ENCODE data around the gene NR1D2.
"Not testable (repeated sequence)": the region's sequence is repeated elsewhere in the genome, so short reads cannot be mapped to it uniquely, and the experiment has no call there.

The NR1D2 gene

DNA sequence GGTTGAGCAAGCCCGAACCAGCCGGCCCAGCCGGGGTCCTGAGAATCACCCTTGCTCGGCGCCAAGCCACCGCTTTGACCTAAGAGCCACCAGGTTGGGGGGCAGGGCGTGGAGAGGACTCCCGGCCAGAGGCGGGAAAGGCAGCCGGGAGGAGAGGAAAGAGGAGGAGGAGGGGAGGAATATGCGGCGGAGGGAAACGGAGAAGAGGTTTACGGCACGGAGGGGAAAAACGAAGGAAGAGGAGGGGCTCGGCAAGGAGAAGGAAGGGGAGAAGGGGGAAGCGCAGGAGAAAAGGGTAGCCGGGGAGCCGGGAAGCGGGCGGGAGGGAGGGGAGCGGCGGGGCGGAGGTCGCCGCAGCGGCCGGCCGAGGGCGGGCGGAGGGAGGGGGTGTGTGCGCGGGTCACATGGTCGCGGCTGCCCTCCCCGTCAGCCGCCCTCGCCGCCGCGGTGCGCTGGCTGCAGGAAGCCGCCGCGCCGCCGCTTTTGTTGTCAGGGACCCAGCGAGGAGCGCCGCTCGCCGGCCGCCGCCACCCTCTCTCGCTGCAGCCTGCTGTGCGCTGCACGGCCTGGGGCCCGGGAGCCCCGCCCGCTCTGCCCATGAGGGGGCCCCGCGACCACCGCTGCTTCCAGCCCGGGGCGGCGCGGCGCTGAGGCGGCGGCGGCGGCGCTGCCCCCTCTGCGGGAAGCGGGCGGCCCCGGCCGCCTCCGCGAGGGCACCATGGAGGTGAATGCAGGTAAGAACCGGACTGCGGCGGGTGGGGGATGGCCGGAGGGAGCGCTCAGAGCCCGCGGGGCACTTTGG, at the start of gene NR1D2:
TSS of gene NR1D2 (plus strand) at position 426 of the 802 bp plus-strand sequence. CDS start at position 719, 293 bp downstream.
- peak; percentile 62 for TF ChIP-seq POLR2A (IDR thresholded peaks at IDR 0.05; ENCODE audit: low read depth, low read length)
- peak; percentile 70 for DNase-seq (ENCODE audit: insufficient read length, low spot score)
- no peak for FAIRE-seq

- TF ChIP-seq POLR2A (IDR thresholded peaks at IDR 0.05; ENCODE audit: low read depth, low read length), result no peak
- FAIRE-seq (no peak), DNase-seq (ENCODE audit: insufficient read length, low spot score) (no peak)
Observed at GRCh38 chr3:23900744-23901143, 44.3 kb upstream of the NR1D2 start.

GRCh38 chr3:23904545-23904944, 40.5 kb upstream of the NR1D2 start:
- FAIRE-seq (no peak), DNase-seq (ENCODE audit: insufficient read length, low spot score) (no peak)
- no peak for TF ChIP-seq POLR2A (IDR thresholded peaks at IDR 0.05; ENCODE audit: low read depth, low read length)

- FAIRE-seq (no peak), DNase-seq (ENCODE audit: insufficient read length, low spot score) (no peak)
- no peak for TF ChIP-seq POLR2A (IDR thresholded peaks at IDR 0.05; ENCODE audit: low read depth, low read length)
Observed at GRCh38 chr3:23909341-23909740, 35.7 kb upstream of the NR1D2 start.

GRCh38 chr3:23911397-23911796, 33.7 kb upstream of the NR1D2 start:
- DNase-seq (ENCODE audit: insufficient read length, low spot score) (no peak), FAIRE-seq (no peak)
- no peak for TF ChIP-seq POLR2A (IDR thresholded peaks at IDR 0.05; ENCODE audit: low read depth, low read length)

DNA sequence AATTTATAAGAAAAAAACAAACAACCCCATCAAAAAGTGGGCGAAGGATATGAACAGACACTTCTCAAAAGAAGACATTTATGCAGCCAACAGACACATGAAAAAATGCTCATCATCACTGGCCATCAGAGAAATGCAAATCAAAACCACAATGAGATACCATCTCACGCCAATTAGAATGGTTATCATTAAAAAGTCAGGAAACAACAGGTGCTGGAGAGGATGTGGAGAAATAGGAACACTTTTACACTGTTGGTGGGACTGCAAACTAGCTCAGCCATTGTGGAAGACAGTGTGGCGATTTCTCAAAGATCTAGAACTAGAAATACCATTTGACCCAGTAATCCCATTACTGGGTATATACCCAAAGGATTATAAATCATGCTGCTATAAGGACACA, 32.8 kb upstream of the NR1D2 start:
- not testable (repeated sequence) for FAIRE-seq

GRCh38 chr3:23913182-23913581, 31.9 kb upstream of the NR1D2 start:
- no peak for TF ChIP-seq POLR2A (IDR thresholded peaks at IDR 0.05; ENCODE audit: low read depth, low read length)
- FAIRE-seq (no peak), DNase-seq (ENCODE audit: insufficient read length, low spot score) (no peak)

More for the DNA sequence above, 32.8 kb upstream of the NR1D2 start:
- not testable (repeated sequence) for DNase-seq (ENCODE audit: insufficient read length, low spot score)

DNA sequence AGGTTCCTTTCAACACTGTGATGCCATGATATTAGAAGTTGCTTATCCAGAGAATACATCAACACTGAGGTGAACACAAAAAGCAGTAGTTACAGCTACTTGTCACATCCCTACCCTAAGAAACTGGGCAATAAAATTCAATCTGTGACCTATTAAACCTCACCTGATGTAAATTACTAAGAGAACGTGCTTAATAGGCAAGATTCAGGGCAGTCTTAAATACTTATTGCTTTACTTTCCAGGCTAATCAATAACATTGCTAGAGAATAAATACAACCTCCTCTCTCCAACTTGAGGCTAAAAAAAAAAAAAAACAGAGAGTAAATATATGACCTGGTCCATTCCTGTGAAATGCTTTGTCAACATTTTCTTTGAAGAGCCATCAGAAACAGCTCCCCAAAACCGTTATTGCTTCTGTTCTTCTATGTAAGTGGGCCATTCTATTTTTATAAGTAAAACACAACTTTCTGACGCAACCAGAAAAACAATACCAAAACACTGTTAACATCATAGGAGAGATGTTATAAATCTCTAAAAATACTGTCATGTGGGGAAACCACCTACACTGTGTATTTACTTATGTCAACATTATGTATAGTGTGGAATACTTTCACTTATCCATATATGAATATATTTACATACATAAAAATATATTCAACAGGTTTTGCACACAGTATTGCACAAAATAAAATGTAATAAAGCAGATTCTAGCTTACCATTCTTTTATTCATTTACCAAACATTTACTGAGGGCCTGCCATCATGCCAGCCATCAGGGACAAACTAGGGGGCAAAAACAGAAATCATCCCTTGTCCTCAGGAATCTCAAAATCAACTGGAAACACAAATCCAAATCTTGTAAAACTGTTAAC, 31.0 kb upstream of the NR1D2 start:
- FAIRE-seq (no peak), DNase-seq (ENCODE audit: insufficient read length, low spot score) (no peak)
- no peak for TF ChIP-seq POLR2A (IDR thresholded peaks at IDR 0.05; ENCODE audit: low read depth, low read length)

DNA sequence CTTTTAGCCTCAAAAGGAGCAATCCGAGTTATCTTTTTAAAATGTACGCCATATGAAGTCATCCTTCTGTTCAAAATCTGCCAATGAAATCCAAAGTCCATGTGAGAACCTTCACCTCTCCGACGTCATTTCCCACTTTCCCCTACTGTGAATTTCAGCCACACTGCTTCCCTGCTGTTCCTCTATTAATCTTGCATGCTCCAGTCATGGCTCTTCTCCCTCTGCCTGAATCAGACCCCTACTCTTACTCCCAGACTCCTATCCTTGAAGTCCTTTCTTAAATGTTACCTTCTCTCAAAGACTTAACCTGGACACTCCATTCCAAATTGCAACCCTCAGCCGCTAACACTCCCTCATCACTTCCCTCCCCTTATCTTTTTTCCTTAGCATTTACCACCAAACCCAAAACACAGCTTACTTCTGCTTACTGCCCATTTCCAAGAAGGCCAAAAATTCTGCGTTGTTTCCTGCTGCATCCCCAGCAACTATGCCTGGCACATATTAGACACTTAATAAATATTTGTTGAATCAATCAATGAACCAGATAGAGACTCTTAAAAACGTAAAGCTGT, 29.5 kb upstream of the NR1D2 start:
- no peak for DNase-seq (ENCODE audit: insufficient read length, low spot score)
- no peak for TF ChIP-seq POLR2A (IDR thresholded peaks at IDR 0.05; ENCODE audit: low read depth, low read length)
- peak; percentile 89 for FAIRE-seq

DNA sequence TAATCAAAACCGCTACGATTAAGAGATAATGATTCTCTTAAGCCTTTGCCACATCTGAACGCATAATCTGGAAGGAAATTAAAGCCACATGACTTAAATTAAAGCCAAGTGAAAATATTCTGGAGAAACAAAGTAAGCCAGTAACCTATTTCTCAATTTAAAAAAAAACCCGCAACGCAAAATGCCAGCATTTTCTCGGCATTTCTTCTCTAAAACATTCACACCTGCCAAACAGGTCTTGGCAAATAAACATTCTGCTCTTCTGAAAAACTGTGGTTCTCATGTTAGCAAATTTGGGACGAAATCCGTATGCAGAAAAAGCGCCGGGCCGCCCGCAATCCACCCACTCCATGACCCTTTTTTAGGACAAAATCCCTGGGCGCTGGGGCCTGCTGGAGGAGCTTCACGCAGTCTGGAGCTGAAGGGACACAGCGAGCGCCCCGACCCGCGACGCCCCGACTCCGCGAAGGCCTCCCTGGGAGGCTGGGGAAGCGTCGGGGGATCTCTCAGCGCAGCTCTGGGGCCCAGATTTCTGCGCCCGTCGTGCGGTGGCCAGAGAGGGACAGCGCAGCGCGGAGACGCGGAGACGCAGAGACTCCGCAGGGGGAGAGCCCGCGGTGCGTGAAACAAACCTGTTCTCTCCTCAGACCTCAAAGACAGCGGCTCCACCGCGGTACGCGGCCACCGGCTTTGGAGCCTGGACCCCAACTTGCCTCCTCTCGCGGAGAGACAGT, 28.8 kb upstream of the NR1D2 start:
- no peak for DNase-seq (ENCODE audit: insufficient read length, low spot score)
- TF ChIP-seq POLR2A (IDR thresholded peaks at IDR 0.05; ENCODE audit: low read depth, low read length), result no peak
- no peak for FAIRE-seq

DNA sequence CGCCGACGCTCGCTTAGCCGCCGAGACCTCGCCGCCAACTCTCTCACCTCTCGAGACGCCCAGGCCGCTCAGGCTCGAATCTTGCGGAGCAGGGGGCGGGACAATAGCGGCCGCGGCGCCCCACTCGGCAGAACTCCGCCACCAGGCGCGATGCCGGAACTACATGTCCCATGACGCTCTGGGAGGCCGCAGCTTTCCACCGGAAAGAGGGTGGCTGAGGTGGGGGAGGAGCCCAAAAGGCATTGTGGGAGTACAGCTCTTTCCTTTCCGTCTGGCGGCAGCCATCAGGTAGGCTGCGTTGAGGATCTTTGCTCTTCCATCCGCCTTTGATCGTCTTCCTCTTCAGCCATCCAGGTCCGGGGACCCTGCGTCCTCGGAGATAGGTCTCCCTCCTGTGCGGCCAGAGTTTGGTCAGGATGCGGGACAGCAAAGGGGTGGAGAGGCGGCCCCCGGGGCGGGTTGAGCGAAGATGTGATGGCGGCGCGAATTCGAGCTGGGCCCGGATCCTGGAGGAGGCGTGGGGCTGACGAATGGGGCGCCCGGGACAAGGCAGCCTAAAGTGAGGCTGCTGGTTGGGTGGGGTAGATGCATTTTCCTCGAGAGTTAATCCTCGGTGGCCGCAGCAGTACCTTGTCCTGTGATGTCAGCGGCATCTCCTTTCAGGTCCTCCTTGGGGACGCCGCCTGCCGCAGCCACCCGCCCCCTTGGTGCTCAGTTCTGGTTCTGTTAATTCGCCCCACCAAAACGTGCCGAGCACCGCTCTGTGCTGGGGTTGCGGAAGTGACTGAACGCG, 28.0 kb upstream of the NR1D2 start, which contains the start of the genes NKIRAS1 and RPL15:
TSS of gene NKIRAS1 (minus strand) at position 105 of the 793 bp plus-strand sequence. CDS start 6,086 bp downstream, outside the sequence.
TSS of gene RPL15 (plus strand) at position 247 of the 793 bp plus-strand sequence. CDS start 728 bp downstream, outside the sequence.
- peak; percentile 89 for DNase-seq (ENCODE audit: insufficient read length, low spot score)
- peak; percentile 97 for TF ChIP-seq POLR2A (IDR thresholded peaks at IDR 0.05; ENCODE audit: low read depth, low read length)
- peak; percentile 95 for FAIRE-seq

GRCh38 chr3:23917679-23918303, 27.3 kb upstream of the NR1D2 start:
- not testable (repeated sequence) for FAIRE-seq; DNase-seq (ENCODE audit: insufficient read length, low spot score)

GRCh38 chr3:23918331-23918730, 26.8 kb upstream of the NR1D2 start:
- FAIRE-seq; DNase-seq (ENCODE audit: insufficient read length, low spot score): not testable (repeated sequence)
